ENCODE data around the gene EIF4H.
"Not testable (repeated sequence)": the region's sequence is repeated elsewhere in the genome, so short reads cannot be mapped to it uniquely, and the experiment has no call there.

The EIF4H gene

DNA sequence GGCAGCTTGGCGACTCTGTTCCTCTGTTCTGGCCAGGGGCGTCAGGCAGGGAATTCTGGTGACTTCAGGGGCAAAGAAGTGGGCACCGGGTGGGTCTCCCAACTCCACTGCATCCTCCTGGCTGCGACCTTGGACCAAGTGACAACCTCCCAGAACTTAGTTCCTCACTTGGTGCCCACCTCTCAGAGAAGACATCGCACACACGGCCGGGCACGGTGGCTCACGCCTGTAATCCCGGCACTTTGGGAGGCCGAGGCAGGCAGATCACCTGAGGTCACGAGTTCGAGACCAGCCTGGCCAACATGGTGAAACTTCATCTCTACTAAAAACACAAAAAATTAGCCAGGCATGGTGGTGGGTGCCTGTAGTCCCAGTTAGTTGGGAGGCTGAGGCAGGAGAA lies 50.8 kb downstream of the EIF4H start:
- DNase-seq (ENCODE audit: low read depth in 2 of 2): not testable (repeated sequence)

DNA sequence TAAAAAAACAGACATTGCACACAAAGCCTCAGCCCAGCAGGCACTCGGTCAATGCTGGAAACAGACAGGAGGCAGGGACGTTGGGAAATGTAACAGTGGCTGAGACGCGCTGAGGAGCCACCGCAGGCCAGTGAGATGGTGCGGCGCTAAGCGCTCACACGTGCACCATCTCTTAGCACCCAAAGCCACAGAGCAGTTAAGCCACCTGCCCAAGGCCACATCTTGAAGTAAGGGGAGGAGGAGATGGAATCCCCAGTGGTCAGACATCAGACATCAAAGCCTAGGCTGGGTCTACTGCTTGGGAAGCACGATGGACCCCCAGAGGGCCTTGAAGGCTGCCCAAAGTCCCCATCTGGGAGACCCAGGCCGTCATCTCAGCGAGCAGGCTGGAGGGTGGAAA lies 51.2 kb downstream of the EIF4H start:
- DNase-seq (ENCODE audit: low read depth in 2 of 2): no peak

DNA sequence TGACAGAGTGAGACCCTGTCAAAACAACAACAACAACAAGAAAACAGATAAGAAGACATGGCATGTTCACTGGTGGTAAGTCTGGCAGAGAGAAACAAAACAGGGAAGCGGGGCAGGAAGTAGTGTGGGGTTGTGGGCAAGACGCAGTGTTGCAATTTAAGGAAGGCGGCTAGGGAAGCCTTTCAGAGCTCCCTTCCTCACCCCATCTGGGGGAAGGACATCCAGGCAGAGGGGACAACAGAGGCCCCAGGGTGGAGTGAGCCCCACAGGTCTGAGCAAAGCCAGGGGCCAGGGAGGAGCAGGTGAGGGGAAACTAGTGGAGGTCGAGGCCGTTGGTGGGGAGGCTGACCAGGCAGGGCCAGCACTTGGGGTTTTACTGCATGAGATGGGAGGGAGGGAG lies 52.5 kb downstream of the EIF4H start:
- no peak for DNase-seq (ENCODE audit: low read depth in 2 of 2)

DNA sequence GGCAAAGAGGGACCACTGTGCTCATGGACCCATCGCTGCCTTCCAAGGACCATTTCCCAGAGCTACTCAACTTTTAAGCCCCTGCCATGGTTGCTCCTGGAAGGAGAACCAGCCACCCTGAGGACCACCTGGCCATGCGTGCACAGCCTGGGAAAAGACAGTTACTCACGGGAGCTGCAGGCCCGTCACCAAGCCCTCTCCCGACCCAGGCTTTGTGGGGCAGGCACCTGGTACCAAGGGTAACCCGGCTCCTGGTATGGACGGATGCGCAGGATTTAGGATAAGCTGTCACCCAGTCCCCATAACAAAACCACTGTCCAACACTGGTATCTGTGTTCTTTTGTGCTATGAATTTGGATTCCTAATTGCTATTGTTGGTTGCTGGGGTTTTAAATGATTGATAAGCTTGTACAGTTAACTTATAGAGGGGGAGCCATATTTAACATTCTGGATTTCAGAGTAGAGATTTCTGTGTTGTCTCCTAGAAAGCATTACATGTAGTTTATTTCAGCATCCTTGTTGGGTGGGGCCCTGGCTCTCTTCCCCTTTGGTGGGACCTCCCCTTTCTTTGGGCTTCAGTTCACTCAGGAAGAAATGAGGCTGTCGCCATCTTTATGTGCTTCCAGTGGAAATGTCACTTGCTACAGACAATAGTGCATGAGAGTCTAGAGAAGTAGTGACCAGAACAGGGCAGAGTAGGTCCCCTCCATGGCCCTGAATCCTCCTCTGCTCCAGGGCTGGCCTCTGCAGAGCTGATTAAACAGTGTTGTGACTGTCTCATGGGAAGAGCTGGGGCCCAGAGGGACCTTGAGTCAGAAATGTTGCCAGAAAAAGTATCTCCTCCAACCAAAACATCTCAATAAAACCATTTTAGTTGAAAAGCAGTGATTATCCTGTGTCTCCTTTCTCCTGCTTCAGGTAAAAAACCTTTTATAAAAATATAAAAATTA lies 55.1 kb downstream of the EIF4H start:
- DNase-seq (ENCODE audit: low read depth in 2 of 2): no peak

DNA sequence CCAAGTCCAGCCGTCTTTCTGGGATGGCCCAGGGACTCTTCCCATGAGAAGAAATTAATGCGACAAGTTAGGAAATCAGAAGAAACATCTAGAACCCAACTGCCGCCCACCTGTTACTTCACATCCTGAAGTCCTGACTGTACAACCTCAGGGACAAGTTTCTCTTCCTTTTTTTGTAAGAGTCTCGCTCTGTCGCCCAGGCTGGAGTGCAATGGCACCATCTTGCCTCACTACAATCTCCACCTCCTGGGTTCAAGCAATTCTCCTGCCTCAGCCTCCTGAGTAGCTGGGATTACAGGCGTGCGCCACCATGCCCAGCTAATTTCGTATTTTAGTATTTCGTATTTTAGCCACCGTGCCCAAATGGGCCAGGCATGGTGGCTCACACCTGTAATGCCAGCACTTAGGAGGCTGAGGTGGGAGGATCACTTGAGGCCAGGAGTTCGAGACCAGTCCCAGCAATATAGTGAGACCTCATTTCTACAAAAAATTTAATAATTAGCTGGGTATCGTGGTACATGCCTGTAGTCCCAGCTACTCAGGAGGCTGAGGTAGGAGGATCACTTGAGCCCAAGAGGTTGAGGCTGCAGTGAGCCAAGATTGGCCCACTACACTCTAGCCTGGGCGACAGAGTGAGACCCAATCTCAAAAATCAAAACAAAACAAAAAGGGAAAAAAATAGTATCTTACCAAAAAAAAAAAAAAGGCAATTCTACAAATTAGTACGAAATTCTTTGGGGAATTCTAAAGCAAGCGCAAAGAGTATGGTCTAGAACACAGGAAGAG lies 56.5 kb downstream of the EIF4H start:
- DNase-seq (ENCODE audit: low read depth in 2 of 2): no peak

DNA sequence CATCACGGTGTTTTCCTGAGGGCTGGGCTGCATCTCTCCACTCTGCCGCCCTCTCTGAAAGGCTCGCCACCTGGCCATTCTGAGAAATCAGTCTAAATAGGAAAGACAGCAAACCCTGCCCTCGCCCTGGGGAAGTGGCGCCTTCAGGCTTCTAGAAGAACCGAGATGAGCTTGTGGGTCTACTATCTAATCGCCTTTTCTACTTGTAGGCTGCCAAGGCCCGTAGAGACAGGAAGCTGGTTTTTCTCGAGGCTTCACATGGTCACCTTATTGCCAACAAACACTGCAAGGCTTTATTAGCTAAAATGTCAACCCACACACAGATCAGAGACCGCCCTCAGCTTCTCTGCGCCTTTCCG lies 57.1 kb downstream of the EIF4H start:
- no peak for DNase-seq (ENCODE audit: low read depth in 2 of 2)

DNA sequence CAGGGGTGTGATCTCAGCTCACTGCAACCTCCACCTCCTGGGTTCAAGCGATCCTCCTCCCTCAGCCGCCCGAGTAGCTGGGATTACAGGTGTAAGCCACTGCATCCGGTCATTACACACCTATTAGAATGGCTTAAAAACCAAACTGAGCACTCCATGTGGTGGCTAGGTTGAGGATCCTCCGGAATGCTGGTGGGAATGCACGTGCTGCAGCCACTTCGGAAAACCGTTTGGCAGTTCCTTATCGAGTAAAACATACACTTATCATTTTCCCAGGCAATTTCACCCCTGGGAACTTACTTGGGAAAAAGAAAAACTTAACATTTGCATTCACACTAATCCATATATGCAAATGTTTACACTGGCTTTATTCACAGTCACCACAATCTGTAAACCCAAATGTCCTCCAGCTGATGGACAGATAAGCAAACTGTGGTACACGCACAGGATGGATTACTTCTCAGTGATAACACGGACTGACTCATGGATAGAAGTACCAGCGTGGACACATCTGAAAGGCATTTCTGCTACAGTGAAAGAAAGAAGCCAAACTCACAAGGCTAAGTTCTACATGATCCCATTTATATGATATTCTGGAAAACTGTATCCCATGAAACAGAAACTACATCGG lies 59.6 kb downstream of the EIF4H start:
- no peak for DNase-seq (ENCODE audit: low read depth in 2 of 2)

DNA sequence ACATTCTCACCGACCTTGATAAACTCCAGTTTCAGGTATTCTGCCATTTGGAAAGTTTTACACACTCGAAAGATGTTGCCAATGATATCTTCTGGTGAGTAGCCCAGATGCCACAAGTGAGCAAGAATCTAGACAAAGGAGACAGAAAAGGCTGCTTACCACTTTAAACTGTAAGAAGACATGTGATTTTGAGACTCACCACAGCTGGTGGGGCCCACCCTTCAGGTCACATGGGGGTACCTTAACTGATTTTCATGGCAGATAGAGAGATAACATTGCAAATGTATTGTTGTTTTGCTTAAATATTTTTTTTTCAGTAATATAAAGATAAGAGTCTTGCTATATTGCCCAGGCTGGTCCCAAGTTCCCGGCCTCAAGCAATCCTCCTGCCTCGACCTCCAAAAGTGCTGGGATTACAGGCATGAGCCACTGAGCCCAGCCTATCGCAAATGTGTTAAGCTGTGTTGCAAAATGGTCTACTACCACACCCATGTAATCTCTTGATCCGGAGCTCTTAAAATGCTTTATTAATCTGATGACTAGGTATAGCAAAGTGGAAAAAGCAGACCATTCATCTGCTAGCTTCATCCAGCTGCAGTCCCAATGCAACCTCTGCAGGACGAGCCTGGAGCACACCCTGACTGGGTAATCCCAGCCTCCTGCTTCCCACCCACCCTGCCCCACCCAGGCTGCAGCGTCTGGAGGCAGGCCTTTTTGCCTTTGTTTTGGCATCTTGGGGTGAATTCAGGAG lies 61.5 kb downstream of the EIF4H start:
- DNase-seq (ENCODE audit: low read depth in 2 of 2): no peak

DNA sequence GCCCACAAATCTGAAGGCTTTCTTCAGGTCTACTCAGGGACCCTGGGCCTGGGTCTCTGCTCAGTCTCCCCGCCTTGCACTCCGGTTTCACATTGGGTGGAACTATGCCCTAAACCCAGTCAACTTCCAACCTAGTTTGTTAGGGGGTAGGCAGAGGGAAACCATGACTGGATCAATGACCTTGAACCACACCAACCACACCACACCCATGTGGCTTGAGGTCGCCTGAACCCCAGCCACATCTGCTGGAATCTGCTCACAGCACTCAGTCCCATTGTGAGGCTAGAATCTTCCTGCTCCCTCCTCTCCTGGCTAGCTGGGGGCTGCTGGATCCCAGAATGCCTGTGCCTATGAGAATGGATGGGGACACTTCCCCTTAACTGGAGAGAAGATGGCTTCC lies 62.1 kb downstream of the EIF4H start:
- DNase-seq (ENCODE audit: low read depth in 2 of 2): no peak

DNA sequence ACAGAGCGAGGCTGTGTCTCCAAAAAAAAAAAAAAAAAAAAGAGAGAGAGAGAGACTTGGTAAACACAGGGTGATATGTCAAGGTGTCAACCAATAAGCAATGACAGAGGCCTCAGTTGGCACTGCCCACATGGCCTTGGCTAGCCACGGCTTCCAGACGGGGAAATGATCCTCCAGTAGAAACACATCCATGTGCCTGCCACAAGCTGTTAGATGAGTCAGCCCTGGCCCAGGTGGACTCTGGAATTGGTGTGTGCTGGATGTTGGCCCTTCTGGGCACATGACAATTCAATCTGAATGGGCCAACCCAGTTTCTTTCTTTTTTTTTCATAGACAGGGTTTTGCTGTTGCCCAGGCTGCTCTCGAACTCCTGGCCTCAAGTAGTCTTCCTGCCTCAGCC lies 66.3 kb downstream of the EIF4H start:
- no peak for DNase-seq (ENCODE audit: low read depth in 2 of 2)

DNA sequence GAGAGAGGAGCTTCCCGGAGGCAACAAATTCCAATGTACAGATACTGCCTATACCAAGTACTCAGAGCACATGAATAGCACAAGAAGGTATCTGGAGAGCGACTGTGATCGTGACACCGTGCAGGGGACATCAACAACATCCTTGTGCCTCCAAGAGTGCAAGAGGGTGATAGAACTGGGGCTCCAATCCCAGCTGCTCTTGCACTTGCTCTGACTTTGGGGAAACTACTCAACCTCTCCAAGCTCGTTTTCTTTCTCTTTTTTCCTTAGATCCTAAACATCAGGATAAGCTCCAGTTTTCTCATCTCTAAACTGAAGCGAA lies 67.9 kb downstream of the EIF4H start:
- DNase-seq (ENCODE audit: low read depth in 2 of 2): no peak

DNA sequence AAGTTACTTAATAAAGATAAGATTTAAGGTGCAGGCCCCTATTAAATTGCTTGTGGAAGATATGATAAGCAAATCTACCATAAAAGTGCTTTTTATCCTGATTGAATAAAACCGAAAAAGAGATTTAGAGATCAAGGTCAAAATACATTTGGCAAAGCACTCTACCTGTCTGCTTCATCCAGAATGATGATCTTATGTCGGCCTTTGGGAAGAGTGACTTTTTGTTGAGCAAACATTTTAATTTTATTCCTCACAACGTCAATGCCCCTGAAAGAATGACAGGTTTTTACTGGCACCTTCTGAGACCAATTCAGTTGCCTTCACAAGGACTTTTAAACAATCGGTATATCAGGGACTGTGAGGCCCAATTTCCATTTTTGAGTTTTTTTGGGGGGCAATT lies 72.3 kb downstream of the EIF4H start:
- no peak for DNase-seq (ENCODE audit: low read depth in 2 of 2)

Measured in stimulated activated CD8-positive, alpha-beta memory T cell treated with anti-CD3 and anti-CD28 coated beads, Interleukin-7, amount 100 ng/mL, for 1 hour (primary cell).